H1 (cell line): ENCODE data around the gene IMPG2. TPM values are rescaled to one million over a fixed set of nuclear protein-coding genes. Genes with fewer than 3 reads are reported as not detected.

Source experiments
- CREB1 ChIP-seq: IDR thresholded peaks from 2 replicates; pipeline ENCODE4 v1.6.1; 2012; ENCODE audit warnings: inconsistent platforms
- PHF8 ChIP-seq: fragments of 200-600 bp; sonication (generic); conservative IDR thresholded peaks from 2 replicates; pipeline ENCODE4 v1.7.1; 2012; ENCODE audit warnings: low read depth, mild to moderate bottlenecking, inconsistent platforms, low read length, moderate library complexity
- TBP ChIP-seq: IDR thresholded peaks from 2 replicates; pipeline ENCODE4 v1.6.1; 2011; ENCODE audit warnings: low read depth, low read length, improper control_type of control experiment
- polyA plus RNA-seq, 7 experiments: library from polyadenylated mRNA; depleted of rRNA in 3 of 7; stranded (reverse) in 5 of 7; unstranded in 2 of 7; fragments of >200 nt in 5 of 7; fragments of 200-250 nt in 2 of 7; gene quantifications; 1 replicate in 5 of 7; 2 replicates in 1 of 7; 4 replicates in 1 of 7; pipeline versions ENCODE4 v1.2.1 to v1.2.3, GENCODE V29; 2011 to 2013; ENCODE audit warnings: missing spikeins in 2 of 7, mixed read lengths in 2 of 7
- total RNA-seq: library from RNA; stranded (reverse); fragmentation: NEBNext Ultra II Directional; extraction: Animal tissue kit (Norgen Biotek cat#: 25700); gene quantifications from 2 replicates; pipeline ENCODE4 v1.2.1, GENCODE V29; 2021
- TF ChIP-seq, protein P1 (sequence below): IDR thresholded peaks from 2 replicates; pipeline ENCODE4 v1.6.1; 2012; ENCODE audit warnings: low read length, inconsistent platforms

Gene IMPG2
- total and polyA plus RNA-seq, 2 of the 8 experiments (the other 6 are each of a cell fraction or from before 2014, with no cell fraction given) = 0.03 to 0.06 TPM

DNA sequence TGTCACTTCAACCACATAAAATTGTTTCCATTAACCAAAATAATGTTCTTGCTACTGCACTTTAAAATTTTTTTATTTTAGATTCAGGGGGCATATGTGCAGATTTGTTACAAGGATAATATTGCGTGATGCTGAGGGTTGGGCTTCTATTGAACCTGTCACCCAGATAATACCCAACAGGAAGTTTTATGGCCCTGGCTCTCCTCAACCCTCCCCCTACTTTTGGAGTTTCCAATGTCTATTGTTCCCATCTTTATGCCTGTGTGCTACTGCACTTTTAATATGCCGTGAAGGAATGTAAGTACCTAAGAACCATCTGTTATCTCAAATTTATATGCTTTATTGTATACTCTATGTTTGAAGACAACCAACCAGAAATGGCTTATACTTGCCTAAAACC lies 42.0 kb upstream of the IMPG2 start (continued):
- TF ChIP-seq, protein P1, sequence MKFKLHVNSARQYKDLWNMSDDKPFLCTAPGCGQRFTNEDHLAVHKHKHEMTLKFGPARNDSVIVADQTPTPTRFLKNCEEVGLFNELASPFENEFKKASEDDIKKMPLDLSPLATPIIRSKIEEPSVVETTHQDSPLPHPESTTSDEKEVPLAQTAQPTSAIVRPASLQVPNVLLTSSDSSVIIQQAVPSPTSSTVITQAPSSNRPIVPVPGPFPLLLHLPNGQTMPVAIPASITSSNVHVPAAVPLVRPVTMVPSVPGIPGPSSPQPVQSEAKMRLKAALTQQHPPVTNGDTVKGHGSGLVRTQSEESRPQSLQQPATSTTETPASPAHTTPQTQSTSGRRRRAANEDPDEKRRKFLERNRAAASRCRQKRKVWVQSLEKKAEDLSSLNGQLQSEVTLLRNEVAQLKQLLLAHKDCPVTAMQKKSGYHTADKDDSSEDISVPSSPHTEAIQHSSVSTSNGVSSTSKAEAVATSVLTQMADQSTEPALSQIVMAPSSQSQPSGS = no peak
- TF ChIP-seq TBP (no peak), PHF8 (no peak), CREB1 (no peak)
